ENCODE results near the gene CAPS2. TPM values are rescaled to one million over a fixed set of nuclear protein-coding genes. Genes with fewer than 3 reads are reported as not detected.

Gene CAPS2
- total and polyA plus RNA-seq, 8 donors: 5.2 to 9.8 (median 8.2) TPM

DNA sequence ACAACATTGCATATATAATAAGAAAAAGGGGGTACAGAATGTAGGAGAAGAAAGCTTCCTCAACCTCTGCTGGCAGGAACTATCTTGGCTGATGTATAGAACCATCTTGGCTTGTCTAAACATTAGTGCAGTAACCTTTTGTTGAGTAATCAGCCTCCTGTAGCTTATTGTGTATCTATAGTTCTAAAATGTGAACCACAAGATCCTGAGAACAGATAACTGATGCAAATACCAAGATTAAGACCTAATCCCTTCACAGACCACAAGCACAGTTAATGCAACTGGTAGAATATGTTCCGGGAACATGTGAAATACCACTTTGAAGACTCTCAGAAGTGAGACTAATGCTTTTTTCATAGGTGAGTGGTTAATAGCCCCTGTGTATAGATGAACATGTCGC, 69.8 kb downstream of the CAPS2 start:
- no peak overlapping the region for H3K4me3 ChIP-seq
- no peaks in the 10 kb centered on the region for H3K9me3 ChIP-seq
- no peak for ATAC-seq
- no peak for DNase-seq
- intact Hi-C loops (cut with DNase I): no loop called here
- H3K27ac ChIP-seq: no peak overlapping the region
- H3K27me3 ChIP-seq: no peaks in the 10 kb centered on the region
- no peaks in the 10 kb centered on the region for H3K36me3 ChIP-seq
- H3K4me1 ChIP-seq: no peaks in the 10 kb centered on the region
- TF ChIP-seq, protein P1, sequence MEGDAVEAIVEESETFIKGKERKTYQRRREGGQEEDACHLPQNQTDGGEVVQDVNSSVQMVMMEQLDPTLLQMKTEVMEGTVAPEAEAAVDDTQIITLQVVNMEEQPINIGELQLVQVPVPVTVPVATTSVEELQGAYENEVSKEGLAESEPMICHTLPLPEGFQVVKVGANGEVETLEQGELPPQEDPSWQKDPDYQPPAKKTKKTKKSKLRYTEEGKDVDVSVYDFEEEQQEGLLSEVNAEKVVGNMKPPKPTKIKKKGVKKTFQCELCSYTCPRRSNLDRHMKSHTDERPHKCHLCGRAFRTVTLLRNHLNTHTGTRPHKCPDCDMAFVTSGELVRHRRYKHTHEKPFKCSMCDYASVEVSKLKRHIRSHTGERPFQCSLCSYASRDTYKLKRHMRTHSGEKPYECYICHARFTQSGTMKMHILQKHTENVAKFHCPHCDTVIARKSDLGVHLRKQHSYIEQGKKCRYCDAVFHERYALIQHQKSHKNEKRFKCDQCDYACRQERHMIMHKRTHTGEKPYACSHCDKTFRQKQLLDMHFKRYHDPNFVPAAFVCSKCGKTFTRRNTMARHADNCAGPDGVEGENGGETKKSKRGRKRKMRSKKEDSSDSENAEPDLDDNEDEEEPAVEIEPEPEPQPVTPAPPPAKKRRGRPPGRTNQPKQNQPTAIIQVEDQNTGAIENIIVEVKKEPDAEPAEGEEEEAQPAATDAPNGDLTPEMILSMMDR (IDR thresholded peaks at IDR 0.05): no peak

DNA sequence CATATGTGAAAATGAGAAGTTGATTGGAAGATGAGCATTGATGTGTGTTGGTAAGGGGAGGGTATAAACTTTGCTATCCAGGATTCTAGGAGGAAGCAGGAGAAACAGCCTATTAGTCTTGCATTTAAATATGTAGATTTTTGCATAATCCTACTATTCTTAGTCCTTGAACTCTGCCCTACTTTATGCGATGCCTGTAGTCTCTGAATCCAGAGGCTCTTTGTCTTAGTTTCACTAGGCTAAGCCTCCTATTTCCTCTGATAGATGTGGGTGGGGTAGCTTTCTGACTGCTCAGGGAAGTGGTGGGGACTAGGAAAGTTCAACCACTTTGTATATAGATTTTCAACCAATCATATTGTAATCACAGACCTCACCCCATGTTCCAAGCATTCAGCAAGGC, 71.0 kb downstream of the CAPS2 start:
- TF ChIP-seq, protein P1 (IDR thresholded peaks at IDR 0.05): no peak
- no peak overlapping the region for H3K27ac ChIP-seq
- no peaks in the 10 kb centered on the region for H3K4me1 ChIP-seq
- intact Hi-C loops (cut with DNase I): no loop called here
- no peak for DNase-seq
- H3K4me3 ChIP-seq: no peak overlapping the region
- ATAC-seq: no peak
- no peaks in the 10 kb centered on the region for H3K9me3 ChIP-seq
- H3K27me3 ChIP-seq: no peaks in the 10 kb centered on the region
- H3K36me3 ChIP-seq: no peaks in the 10 kb centered on the region

DNA sequence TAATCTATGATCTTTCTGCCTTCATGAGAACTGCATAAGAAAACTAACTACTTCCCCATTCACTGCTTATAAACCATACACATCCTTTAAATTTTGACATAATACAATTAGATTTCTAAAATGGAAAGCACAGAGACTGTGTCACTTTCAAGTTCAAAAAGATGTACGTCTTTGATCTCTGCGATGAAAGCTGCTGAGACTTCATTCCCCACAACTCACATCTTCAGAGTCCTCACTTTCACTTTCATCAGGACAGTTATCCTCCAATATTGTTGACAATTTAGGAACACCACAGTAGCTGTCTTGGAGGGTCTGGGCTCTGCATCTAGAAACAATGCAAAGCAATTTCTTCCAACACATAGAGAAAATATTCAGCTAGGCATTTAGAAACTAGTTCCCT, 72.6 kb downstream of the CAPS2 start:
- Histone ChIP-seq H3K4me3 (no peak overlapping the region), H3K27me3 (no peaks in the 10 kb centered on the region), H3K36me3 (no peaks in the 10 kb centered on the region), H3K9me3 (no peaks in the 10 kb centered on the region), H3K27ac (no peak overlapping the region), H3K4me1 (no peaks in the 10 kb centered on the region)
- DNase-seq: no peak
- intact Hi-C loops (cut with DNase I): no loop called here
- ATAC-seq: no peak
- TF ChIP-seq, protein P1 (IDR thresholded peaks at IDR 0.05): no peak

DNA sequence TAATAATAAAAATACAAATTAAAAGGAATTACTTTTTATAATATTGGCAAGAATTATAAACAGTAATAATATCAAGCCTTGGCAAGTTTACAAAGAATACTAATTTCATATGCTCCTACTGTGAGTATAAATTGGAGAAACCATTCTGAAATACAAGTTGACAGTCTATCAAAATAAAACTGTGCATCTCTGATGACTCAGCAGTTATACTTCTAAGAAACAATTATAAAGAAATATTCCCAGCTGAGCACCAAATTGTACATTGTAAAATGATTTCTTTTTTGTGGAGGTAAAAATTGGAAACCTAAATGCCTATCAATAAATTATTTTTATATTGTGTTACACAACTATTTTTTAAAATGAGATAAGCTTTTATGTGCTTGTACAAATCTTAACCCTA, 85.0 kb downstream of the CAPS2 start:
- Histone ChIP-seq H3K27ac (no peak overlapping the region), H3K36me3 (no peaks in the 10 kb centered on the region), H3K9me3 (peaks cover 0 to 9% of the 10 kb centered on the region in 2 donors), H3K27me3 (no peaks in the 10 kb centered on the region), H3K4me1 (no peaks in the 10 kb centered on the region), H3K4me3 (no peak overlapping the region)
- intact Hi-C loops (cut with DNase I): no loop called here
- ATAC-seq (no peak), DNase-seq (no peak)
- TF ChIP-seq, protein P1 (IDR thresholded peaks at IDR 0.05): no peak

GRCh38 chr12:75239987-75240386, 90.1 kb downstream of the CAPS2 start:
- no peak for ATAC-seq
- no peaks in the 10 kb centered on the region for H3K27me3 ChIP-seq
- no peaks in the 10 kb centered on the region for H3K4me1 ChIP-seq
- no peak overlapping the region for H3K4me3 ChIP-seq
- peaks cover 0 to 12% of the 10 kb centered on the region in 2 donors for H3K9me3 ChIP-seq
- H3K27ac ChIP-seq: no peak overlapping the region
- no peaks in the 10 kb centered on the region for H3K36me3 ChIP-seq
- intact Hi-C loops (cut with DNase I): no loop called here
- TF ChIP-seq, protein P1 (IDR thresholded peaks at IDR 0.05): no peak
- DNase-seq: no peak
